Measurements from ENCODE around the gene CDH18. TPM values are rescaled to one million over a fixed set of nuclear protein-coding genes. Genes with fewer than 3 reads are reported as not detected.
A peak's percentile ranks its signal among the peaks of the same experiment; 100 is the strongest.

Gene CDH18
- total RNA-seq, 1 donor from 2014 or later: 0.49 TPM

DNA sequence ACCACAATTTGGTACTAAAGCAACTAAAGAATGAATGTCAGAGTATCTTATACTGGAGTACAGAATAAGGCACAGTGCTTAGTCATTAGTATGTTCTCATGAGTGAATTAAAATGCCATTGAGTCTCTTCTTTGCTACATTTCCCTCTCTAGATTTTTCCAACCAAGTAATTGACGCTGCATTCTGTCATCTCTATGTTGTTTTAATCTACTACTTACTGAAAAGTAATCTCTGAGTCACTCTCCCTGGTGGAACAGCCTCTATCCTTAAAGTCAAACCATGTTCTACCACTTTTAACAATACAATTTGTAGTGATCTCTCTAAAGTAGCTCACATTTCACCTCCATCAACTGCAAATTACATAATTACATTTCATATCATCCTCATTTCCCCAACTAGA is 495.1 kb downstream of the CDH18 start:
- TF ChIP-seq, protein P1, sequence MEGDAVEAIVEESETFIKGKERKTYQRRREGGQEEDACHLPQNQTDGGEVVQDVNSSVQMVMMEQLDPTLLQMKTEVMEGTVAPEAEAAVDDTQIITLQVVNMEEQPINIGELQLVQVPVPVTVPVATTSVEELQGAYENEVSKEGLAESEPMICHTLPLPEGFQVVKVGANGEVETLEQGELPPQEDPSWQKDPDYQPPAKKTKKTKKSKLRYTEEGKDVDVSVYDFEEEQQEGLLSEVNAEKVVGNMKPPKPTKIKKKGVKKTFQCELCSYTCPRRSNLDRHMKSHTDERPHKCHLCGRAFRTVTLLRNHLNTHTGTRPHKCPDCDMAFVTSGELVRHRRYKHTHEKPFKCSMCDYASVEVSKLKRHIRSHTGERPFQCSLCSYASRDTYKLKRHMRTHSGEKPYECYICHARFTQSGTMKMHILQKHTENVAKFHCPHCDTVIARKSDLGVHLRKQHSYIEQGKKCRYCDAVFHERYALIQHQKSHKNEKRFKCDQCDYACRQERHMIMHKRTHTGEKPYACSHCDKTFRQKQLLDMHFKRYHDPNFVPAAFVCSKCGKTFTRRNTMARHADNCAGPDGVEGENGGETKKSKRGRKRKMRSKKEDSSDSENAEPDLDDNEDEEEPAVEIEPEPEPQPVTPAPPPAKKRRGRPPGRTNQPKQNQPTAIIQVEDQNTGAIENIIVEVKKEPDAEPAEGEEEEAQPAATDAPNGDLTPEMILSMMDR (IDR thresholded peaks at IDR 0.05; ENCODE audit: partially characterized antibody, unreplicated experiment): no peak
- Mint-ChIP-seq H3K27ac (ENCODE audit: unreplicated experiment) (no peak overlapping the region), H3K4me1 (ENCODE audit: low read depth, unreplicated experiment) (peaks cover 7% of the 10 kb centered on the region), H3K4me3 (ENCODE audit: unreplicated experiment) (no peak overlapping the region), H3K36me3 (ENCODE audit: unreplicated experiment) (no peaks in the 10 kb centered on the region), H3K9me3 (ENCODE audit: unreplicated experiment) (peaks cover 5% of the 10 kb centered on the region), H3K27me3 (ENCODE audit: unreplicated experiment) (no peaks in the 10 kb centered on the region)
- no peak for DNase-seq

- no peak for DNase-seq
- peaks cover 2% of the 10 kb centered on the region for H3K27me3 Mint-ChIP-seq (ENCODE audit: unreplicated experiment)
- no peak overlapping the region for H3K4me3 Mint-ChIP-seq (ENCODE audit: unreplicated experiment)
- peak overlapping the region; percentile 85 for H3K27ac Mint-ChIP-seq (ENCODE audit: unreplicated experiment)
- TF ChIP-seq, protein P1 (IDR thresholded peaks at IDR 0.05; ENCODE audit: partially characterized antibody, unreplicated experiment): no peak
- peaks cover 8% of the 10 kb centered on the region for H3K9me3 Mint-ChIP-seq (ENCODE audit: unreplicated experiment)
- no peaks in the 10 kb centered on the region for H3K36me3 Mint-ChIP-seq (ENCODE audit: unreplicated experiment)
- H3K4me1 Mint-ChIP-seq (ENCODE audit: low read depth, unreplicated experiment): peaks cover 14% of the 10 kb centered on the region
Measured at GRCh38 chr5:19488786-19489185, 499.2 kb downstream of the CDH18 start.

DNA sequence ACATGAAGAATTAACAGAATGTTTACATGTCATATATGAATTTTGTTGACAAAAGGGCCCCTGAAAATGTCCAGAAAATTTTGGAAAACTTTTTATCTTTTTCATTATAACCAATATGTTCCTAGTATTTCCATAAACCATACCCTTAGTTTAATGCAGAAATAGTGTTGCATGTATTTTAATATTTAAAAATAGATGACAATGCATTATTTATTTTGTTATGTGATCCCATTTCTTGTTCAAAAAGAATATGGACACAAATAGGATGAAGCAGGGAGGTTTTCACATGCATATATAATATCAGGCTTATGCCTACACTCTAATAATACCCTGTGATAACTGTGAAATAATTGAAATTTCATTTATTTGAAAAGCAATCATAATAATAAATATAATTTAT is 500.5 kb downstream of the CDH18 start:
- no peak for DNase-seq
- H3K4me3 Mint-ChIP-seq (ENCODE audit: unreplicated experiment): no peak overlapping the region
- H3K27ac Mint-ChIP-seq (ENCODE audit: unreplicated experiment): no peak overlapping the region
- peaks cover 2% of the 10 kb centered on the region for H3K27me3 Mint-ChIP-seq (ENCODE audit: unreplicated experiment)
- peaks cover 20% of the 10 kb centered on the region for H3K4me1 Mint-ChIP-seq (ENCODE audit: low read depth, unreplicated experiment)
- H3K9me3 Mint-ChIP-seq (ENCODE audit: unreplicated experiment): peaks cover 6% of the 10 kb centered on the region
- H3K36me3 Mint-ChIP-seq (ENCODE audit: unreplicated experiment): no peaks in the 10 kb centered on the region
- TF ChIP-seq, protein P1 (IDR thresholded peaks at IDR 0.05; ENCODE audit: partially characterized antibody, unreplicated experiment): no peak

- H3K9me3 Mint-ChIP-seq (ENCODE audit: unreplicated experiment): peaks cover 2% of the 10 kb centered on the region
- no peak overlapping the region for H3K27ac Mint-ChIP-seq (ENCODE audit: unreplicated experiment)
- H3K27me3 Mint-ChIP-seq (ENCODE audit: unreplicated experiment): peaks cover under 1% of the 10 kb centered on the region
Measured at GRCh38 chr5:19479562-19479961, 508.4 kb downstream of the CDH18 start.

DNA sequence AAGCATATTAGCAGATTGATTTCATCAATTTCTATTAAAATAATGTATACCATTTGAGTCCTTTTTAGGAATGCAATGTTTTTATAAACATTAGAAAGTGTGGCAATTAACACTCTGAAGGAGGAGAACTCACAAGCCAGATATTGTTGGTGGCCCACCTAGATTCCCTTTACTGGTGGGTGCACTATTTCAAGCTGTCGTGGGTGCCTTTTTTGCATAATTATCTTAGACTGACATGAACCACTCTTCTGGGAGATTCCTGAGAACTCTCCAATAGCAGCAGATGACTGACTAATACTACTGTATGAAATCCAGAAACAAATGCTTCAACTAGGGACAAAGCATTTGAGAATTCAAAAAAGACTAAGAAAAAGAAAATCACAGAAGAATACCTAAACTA is 526.0 kb downstream of the CDH18 start:
- TF ChIP-seq, protein P1 (IDR thresholded peaks at IDR 0.05; ENCODE audit: partially characterized antibody, unreplicated experiment): no peak
- no peaks in the 10 kb centered on the region for H3K9me3 Mint-ChIP-seq (ENCODE audit: unreplicated experiment)

More at GRCh38 chr5:19479562-19479961, 508.4 kb downstream of the CDH18 start:
- DNase-seq: no peak
- TF ChIP-seq, protein P1 (IDR thresholded peaks at IDR 0.05; ENCODE audit: partially characterized antibody, unreplicated experiment): no peak
- Mint-ChIP-seq H3K36me3 (ENCODE audit: unreplicated experiment) (no peaks in the 10 kb centered on the region), H3K4me3 (ENCODE audit: unreplicated experiment) (no peak overlapping the region), H3K4me1 (ENCODE audit: low read depth, unreplicated experiment) (peaks cover 11% of the 10 kb centered on the region)

More for the DNA sequence above, 526.0 kb downstream of the CDH18 start:
- Mint-ChIP-seq H3K36me3 (ENCODE audit: unreplicated experiment) (no peaks in the 10 kb centered on the region), H3K4me3 (ENCODE audit: unreplicated experiment) (no peak overlapping the region), H3K4me1 (ENCODE audit: low read depth, unreplicated experiment) (peaks cover 1% of the 10 kb centered on the region), H3K27me3 (ENCODE audit: unreplicated experiment) (no peaks in the 10 kb centered on the region), H3K27ac (ENCODE audit: unreplicated experiment) (no peak overlapping the region)
- DNase-seq: no peak
